Ishikawa (cell line): ENCODE data around the gene FLNC.

Source experiments
- CEBPB ChIP-seq: IDR thresholded peaks from 2 replicates; pipeline ENCODE4 v1.6.1; 2012
- CREB1 ChIP-seq: IDR thresholded peaks from 2 replicates; pipeline ENCODE4 v1.6.1; 2012; ENCODE audit warnings: low read depth
- EGR1 ChIP-seq: IDR thresholded peaks from 2 replicates; pipeline ENCODE4 v1.6.1; 2012
- EP300 ChIP-seq: IDR thresholded peaks from 2 replicates; pipeline ENCODE4 v1.6.1; 2012; ENCODE audit warnings: borderline replicate concordance
- FOXM1 ChIP-seq: IDR thresholded peaks from 2 replicates; pipeline ENCODE4 v1.6.1; 2012; ENCODE audit warnings: low read depth, borderline replicate concordance
- MAX ChIP-seq: IDR thresholded peaks from 2 replicates; pipeline ENCODE4 v1.6.1; 2012
- NFIC ChIP-seq: IDR thresholded peaks from 2 replicates; pipeline ENCODE4 v1.6.1; 2012
- RAD21 ChIP-seq: IDR thresholded peaks from 2 replicates; pipeline ENCODE4 v1.6.1; 2012; ENCODE audit warnings: low read depth
- TAF1 ChIP-seq: IDR thresholded peaks from 2 replicates; pipeline ENCODE4 v1.6.1; 2012; ENCODE audit warnings: low read depth, mild to moderate bottlenecking
- TCF12 ChIP-seq: IDR thresholded peaks from 2 replicates; pipeline ENCODE4 v1.6.1; 2012; ENCODE audit warnings: low read depth
- TEAD4 ChIP-seq: IDR thresholded peaks from 2 replicates; pipeline ENCODE4 v1.6.1; 2012
- USF1 ChIP-seq: IDR thresholded peaks from 2 replicates; pipeline ENCODE4 v1.6.1; 2012
- YY1 ChIP-seq: IDR thresholded peaks from 2 replicates; pipeline ENCODE4 v1.6.1; 2012; ENCODE audit warnings: low read depth
- ZBTB7A ChIP-seq: IDR thresholded peaks from 2 replicates; pipeline ENCODE4 v1.6.1; 2012; ENCODE audit warnings: low read depth
- TF ChIP-seq, protein P1 (sequence below): IDR thresholded peaks from 2 replicates; pipeline ENCODE4 v1.6.1; 2012; ENCODE audit warnings: low read depth, mild to moderate bottlenecking

The FLNC gene

GRCh38 chr7:128876127-128876526, 45.9 kb downstream of the FLNC start:
- TF ChIP-seq CEBPB (no peak), TAF1 (no peak), TCF12 (no peak), USF1 (no peak), FOXM1 (no peak), TEAD4 (no peak), NFIC (no peak), EGR1 (no peak), CREB1 (no peak), YY1 (no peak), ZBTB7A (no peak)
- TF ChIP-seq, protein P1, sequence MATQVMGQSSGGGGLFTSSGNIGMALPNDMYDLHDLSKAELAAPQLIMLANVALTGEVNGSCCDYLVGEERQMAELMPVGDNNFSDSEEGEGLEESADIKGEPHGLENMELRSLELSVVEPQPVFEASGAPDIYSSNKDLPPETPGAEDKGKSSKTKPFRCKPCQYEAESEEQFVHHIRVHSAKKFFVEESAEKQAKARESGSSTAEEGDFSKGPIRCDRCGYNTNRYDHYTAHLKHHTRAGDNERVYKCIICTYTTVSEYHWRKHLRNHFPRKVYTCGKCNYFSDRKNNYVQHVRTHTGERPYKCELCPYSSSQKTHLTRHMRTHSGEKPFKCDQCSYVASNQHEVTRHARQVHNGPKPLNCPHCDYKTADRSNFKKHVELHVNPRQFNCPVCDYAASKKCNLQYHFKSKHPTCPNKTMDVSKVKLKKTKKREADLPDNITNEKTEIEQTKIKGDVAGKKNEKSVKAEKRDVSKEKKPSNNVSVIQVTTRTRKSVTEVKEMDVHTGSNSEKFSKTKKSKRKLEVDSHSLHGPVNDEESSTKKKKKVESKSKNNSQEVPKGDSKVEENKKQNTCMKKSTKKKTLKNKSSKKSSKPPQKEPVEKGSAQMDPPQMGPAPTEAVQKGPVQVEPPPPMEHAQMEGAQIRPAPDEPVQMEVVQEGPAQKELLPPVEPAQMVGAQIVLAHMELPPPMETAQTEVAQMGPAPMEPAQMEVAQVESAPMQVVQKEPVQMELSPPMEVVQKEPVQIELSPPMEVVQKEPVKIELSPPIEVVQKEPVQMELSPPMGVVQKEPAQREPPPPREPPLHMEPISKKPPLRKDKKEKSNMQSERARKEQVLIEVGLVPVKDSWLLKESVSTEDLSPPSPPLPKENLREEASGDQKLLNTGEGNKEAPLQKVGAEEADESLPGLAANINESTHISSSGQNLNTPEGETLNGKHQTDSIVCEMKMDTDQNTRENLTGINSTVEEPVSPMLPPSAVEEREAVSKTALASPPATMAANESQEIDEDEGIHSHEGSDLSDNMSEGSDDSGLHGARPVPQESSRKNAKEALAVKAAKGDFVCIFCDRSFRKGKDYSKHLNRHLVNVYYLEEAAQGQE = no peak

- no peak for TF ChIP-seq TEAD4
Observed at GRCh38 chr7:128876586-128876977, 46.4 kb downstream of the FLNC start.

DNA sequence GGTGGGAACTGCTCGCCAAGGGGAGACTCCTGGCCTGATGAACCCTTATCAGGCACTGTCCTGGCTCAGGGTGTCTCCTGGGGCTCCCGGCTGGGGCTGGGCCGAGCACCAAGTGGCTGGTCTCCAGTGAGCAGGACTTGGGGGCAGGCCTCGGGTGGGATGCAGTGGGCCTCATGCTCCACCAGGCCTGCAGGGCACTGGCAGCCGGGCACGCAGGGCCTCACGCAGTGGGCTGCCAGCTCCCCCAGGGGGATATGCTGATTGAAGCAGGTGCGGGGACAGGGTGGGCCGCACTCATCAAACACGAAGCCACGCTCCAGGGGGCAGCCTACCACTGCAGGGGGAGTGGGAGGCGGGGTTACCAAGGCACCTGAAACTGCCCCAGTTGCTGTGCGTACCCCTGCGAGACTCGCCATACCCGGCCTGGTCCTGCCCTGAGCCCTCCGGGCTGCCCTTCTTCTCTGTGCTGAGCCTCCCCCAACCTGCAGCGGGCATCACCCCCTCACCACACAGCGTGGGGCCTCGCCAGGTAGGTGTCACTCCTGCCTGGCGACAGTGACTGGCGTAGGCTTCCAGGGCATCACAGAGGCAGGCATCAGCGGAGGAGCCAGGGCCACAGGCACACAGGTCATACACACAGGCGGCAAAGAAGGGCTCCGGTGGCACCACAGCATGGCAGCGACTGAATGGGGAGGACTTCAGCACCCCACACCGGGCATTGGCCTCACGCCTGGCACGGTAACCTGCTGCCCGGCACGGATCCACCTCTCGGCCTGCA, 47.0 kb downstream of the FLNC start:
- TF ChIP-seq CEBPB (no peak), NFIC (no peak), EP300 (no peak), YY1 (no peak)
- TF ChIP-seq, protein P1 = no peak

DNA sequence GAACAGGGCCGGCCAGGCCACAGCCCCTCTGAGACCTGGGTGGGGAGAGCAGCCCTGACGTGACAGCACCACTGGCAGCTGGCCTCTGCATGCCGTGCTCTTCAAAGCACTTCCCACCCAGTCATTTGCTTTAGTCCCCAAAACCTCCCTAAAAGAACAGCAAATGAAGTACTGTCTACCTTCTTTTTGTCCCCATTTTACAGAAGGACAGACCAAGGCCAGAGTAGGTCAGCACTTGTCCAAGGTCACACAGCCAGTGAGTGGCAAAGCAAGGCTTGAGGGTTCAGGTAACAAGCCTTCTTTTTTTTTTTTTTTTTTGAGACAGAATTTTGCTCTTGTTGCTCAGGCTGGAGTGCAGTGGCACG, 47.5 kb downstream of the FLNC start:
- TF ChIP-seq YY1 (no peak), EGR1 (no peak), TEAD4 (no peak), FOXM1 (no peak), MAX (no peak), EP300 (no peak), ZBTB7A (no peak), TCF12 (no peak), TAF1 (no peak), CEBPB (no peak), USF1 (no peak), NFIC (no peak), RAD21 (no peak), CREB1 (no peak)
- TF ChIP-seq, protein P1 = no peak
